Heart right ventricle (tissue), 16 donors: ENCODE data around the gene SLC15A3. TPM values are rescaled to one million over a fixed set of nuclear protein-coding genes. Genes with fewer than 3 reads are reported as not detected.
"Not testable (repeated sequence)": the region's sequence is repeated elsewhere in the genome, so short reads cannot be mapped to it uniquely, and the experiment has no call there.

Experiments used
- ATAC-seq, 8 donors: fragments of 200-7000 bp; cut with Tn5 transposase; one replicate each; pipeline ENCODE4 v1.9.1; 2020; ENCODE audit warnings: mild to moderate bottlenecking in 8 of 8, moderate library complexity in 8 of 8, moderate number of reproducible peaks in 1 of 8
- DNase-seq, 2 donors: peaks; one replicate each; pipeline ENCODE4 v3.0.0-alpha.2; 2020
- H3K27ac ChIP-seq, 10 donors: fragments of 200-600 bp; sonication (generic) in 2 of 10; one replicate each; pipeline versions ENCODE4 v1.5.0 to v1.8.0; 2020 to 2022; ENCODE audit warnings: mild to moderate bottlenecking in 3 of 10
- H3K27me3 ChIP-seq, 7 donors: fragments of 200-600 bp; one replicate each; pipeline ENCODE4 v1.8.0; 2021 to 2022; ENCODE audit warnings: mild to moderate bottlenecking in 2 of 7
- H3K36me3 ChIP-seq, 9 donors: fragments of 200-600 bp; sonication (generic) in 1 of 9; one replicate each; pipeline versions ENCODE4 v1.5.0 to v1.8.0; 2020 to 2022; ENCODE audit warnings: mild to moderate bottlenecking in 2 of 9
- H3K4me1 ChIP-seq, 9 donors: fragments of 200-600 bp; sonication (generic) in 1 of 9; one replicate each; pipeline versions ENCODE4 v1.5.0 to v1.8.0; 2020 to 2022; ENCODE audit warnings: mild to moderate bottlenecking in 4 of 9
- H3K4me3 ChIP-seq, 10 donors: fragments of 200-600 bp; sonication (generic) in 2 of 10; one replicate each; pipeline versions ENCODE4 v1.5.0 to v1.8.0; 2020 to 2022; ENCODE audit warnings: mild to moderate bottlenecking in 7 of 10, moderate library complexity in 2 of 10
- H3K9me3 ChIP-seq, 11 donors: fragments of 200-600 bp in 10 of 11; sonication (generic) in 2 of 11; one replicate each; pipeline versions ENCODE4 v1.5.0 to v1.8.0; 2013 to 2022; ENCODE audit warnings: mild to moderate bottlenecking in 2 of 11, control low read depth in 1 of 11, moderate library complexity in 1 of 11
- WGBS, 2 donors: extraction: QIAGEN DNeasy Blood & Tissue Kit; methylation state at CpG; one replicate each; pipeline ENCODE4 v1.1.7; 2013; ENCODE audit warnings: inconsistent platforms in 1 of 2; 5-methylcytosine and 5-hydroxymethylcytosine counted together
- intact Hi-C, 10 donors: fragments of 100-400 bp; cut with DNase I; formaldehyde crosslinking; loops; one replicate each; pipeline versions ENCODE4 v1.11.1 to v1.14.2; 2022
- polyA plus RNA-seq, 2 donors: library from polyadenylated mRNA; stranded (reverse); fragments of 200-250 nt; gene quantifications; one replicate each; pipeline ENCODE4 v1.2.3, GENCODE V29; 2013
- total RNA-seq, 10 donors: library from RNA; stranded (reverse); fragmentation: NEBNext Ultra II Directional in 3 of 10; extraction: Animal tissue kit (Norgen Biotek cat#: 25700) in 3 of 10; gene quantifications; one replicate each; pipeline versions ENCODE4 v1.2.1 to v1.2.4, GENCODE V29; 2021 to 2023
- TF ChIP-seq, protein P1 (sequence below), 9 donors: fragments of 200-600 bp; sonication (generic) in 2 of 9; IDR thresholded peaks; one replicate each; pipeline versions ENCODE4 v1.5.0 to v1.8.0; 2021 to 2022; ENCODE audit warnings: antibody characterized with exemption in 9 of 9, mild to moderate bottlenecking in 5 of 9, moderate library complexity in 1 of 9
- donor health status: Arrhythmogenic right ventricular cardiomyopathy.
- donor health status: ischemic (EF 13 %, LVEDD 7.1; RV severe dilation, severe dysfunction).
- donor health status: healthy with polysubstance abuse.
- donor health status: DM: no; HTN: yes; CAD: no.
- donor health status: DM: no; HTN: no; CAD: no.
- donor health status: ischemic (EF 25% LVEDD 6.9; RV normal size, moderate dysfunction).
- donor health status: ischemic (EF 25% LVEDD 5.7; RV mildly dilated, moderate dysfunction).
- donor health status: healthy.
- donor health status: DM: yes; HTN: yes; CAD: no.
- donor health status: Ischemic cardiomyopathy.
- donor health status: ischemic (EF 35%, LVEDD 5.7; RV mildly dilated, moderate dysfunction).
- donor health status: nonischemic (EF 11% LVEDD 7.7; RV severe dilation, severe dysfunction).
- donor health status: DM: yes; HTN: yes; CAD: no.
- donor health status: PGD.
- donor health status: ischemic (EF 29% LVEDD 5.4; RV normal size, mild dysfunction).
- donor health status: nonischemic (EF 23%, LVEDD 6.1; RV moderate dilation, normal function).

The SLC15A3 gene
- total and polyA plus RNA-seq, 12 donors, result 9.5 to 52.4 (median 19.5) TPM

DNA sequence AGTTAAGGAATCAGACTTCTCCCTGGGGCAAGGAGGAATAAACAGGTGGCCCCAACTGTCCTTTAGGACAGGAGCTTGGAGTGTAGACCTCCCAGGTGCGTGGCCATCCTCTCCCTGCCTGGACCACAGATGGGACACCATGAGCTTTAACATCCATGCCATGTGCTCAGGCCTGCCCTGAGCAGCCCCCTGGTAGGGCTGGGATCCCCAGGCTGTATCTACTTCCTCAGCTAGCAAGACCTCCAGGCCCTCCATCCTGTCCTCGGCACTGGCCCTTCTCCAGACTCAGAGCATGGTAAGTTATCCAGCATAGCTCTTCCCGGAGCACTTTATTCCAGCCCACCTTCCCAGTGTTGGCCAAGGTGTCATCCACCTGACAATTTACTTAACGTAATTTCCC, 25.2 kb upstream of the SLC15A3 start:
- Histone ChIP-seq H3K27me3 (peaks cover 0 to 4% (median 0%) of the 10 kb centered on the region in 7 donors), H3K4me1 (peaks cover 0 to 20% (median 0%) of the 10 kb centered on the region in 9 donors), H3K4me3 (no peak overlapping the region), H3K9me3 (no peaks in the 10 kb centered on the region), H3K27ac (no peak overlapping the region), H3K36me3 (no peaks in the 10 kb centered on the region)
- intact Hi-C loops, result no loop called here
- TF ChIP-seq, protein P1, sequence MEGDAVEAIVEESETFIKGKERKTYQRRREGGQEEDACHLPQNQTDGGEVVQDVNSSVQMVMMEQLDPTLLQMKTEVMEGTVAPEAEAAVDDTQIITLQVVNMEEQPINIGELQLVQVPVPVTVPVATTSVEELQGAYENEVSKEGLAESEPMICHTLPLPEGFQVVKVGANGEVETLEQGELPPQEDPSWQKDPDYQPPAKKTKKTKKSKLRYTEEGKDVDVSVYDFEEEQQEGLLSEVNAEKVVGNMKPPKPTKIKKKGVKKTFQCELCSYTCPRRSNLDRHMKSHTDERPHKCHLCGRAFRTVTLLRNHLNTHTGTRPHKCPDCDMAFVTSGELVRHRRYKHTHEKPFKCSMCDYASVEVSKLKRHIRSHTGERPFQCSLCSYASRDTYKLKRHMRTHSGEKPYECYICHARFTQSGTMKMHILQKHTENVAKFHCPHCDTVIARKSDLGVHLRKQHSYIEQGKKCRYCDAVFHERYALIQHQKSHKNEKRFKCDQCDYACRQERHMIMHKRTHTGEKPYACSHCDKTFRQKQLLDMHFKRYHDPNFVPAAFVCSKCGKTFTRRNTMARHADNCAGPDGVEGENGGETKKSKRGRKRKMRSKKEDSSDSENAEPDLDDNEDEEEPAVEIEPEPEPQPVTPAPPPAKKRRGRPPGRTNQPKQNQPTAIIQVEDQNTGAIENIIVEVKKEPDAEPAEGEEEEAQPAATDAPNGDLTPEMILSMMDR (IDR thresholded peaks at IDR 0.05), result no peak
- ATAC-seq (no peak), DNase-seq (no peak)
- WGBS, 2 donors, result 88 to 89% methylated on average over 4 of the region's 4 CpGs

DNA sequence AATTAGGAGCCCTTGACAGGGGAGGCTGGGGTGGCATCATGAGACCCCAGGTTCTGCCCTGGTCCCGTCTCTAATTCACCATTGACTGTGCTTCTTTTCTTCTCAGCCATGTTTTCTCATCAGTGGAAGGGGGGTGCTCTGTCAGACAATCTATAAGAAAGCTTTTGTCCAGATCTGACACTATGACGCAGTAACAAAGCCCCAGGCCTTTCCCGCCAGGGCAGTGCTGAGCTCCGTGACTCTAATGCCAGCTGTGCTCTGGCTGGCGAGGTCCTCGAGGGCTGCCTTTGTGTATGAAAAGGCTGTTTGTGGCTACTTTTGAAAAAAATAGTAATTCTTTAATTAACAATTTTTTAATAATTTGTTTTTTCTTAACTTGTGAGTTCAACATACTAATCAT, 22.8 kb upstream of the SLC15A3 start:
- 91 to 93% methylated on average over 6 of the region's 6 CpGs for WGBS, 2 donors
- Histone ChIP-seq H3K4me3 (peak overlapping the region in 1 of 10 donors; percentile 51), H3K36me3 (no peaks in the 10 kb centered on the region), H3K27ac (peak overlapping the region in 1 of 10 donors; percentile 87), H3K4me1 (peaks cover 0 to 24% (median 0%) of the 10 kb centered on the region in 9 donors), H3K9me3 (no peaks in the 10 kb centered on the region), H3K27me3 (peaks cover 0 to 9% (median 0%) of the 10 kb centered on the region in 7 donors)
- DNase-seq (no peak), ATAC-seq (no peak)
- TF ChIP-seq, protein P1 (IDR thresholded peaks at IDR 0.05), result no peak
- intact Hi-C loops, result no loop called here

DNA sequence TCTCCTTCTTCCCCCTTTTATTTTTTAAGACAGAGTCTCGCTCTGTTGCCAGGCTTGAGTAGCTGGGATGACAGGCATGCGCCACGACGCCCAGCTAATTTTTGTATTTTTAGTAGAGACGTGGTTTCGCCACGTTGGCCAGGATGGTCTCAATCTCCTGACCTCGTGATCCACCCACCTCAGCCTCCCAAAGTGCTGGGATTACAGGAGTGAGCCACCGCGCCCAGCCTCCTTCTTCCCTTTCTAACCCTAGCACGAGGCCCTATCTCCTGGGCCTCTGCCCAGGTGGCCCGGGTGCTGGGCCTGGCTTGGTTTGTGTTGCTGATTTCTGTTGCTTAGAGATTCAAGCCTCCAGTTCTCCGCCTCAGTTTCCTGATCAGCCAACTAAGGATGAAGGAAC, 22.3 kb upstream of the SLC15A3 start:
- H3K27me3 ChIP-seq, DNase-seq, H3K9me3 ChIP-seq, ATAC-seq, H3K36me3 ChIP-seq, intact Hi-C loops: not testable (repeated sequence)
- Histone ChIP-seq H3K4me3 (peak overlapping the region in 1 of 10 donors; percentile 51), H3K27ac (peak overlapping the region in 1 of 10 donors; percentile 87), H3K4me1 (peaks cover 0 to 24% (median 0%) of the 10 kb centered on the region in 9 donors)
- WGBS, 2 donors, result 87 to 88% methylated on average over 13 of the region's 13 CpGs

DNA sequence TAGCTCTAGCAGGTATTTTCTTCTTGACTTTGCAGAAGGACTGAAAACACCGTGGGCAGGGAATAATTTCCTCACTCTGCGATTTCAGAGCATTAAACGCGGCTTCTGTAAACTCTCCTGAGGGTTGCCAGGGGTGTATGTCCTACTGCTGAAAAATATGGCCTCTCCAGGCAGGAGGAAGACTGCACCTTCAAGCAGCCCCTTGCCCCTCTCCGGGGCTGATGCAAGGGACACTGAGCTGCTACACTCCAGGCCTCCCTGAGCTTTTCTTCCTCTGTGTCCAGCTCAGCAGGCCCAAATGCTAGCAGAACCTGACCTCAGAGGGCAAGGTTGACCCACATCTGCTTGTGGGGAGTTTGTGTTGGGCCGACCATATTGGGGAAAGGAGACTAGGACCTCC, 21.7 kb upstream of the SLC15A3 start:
- Histone ChIP-seq H3K27me3 (peaks cover 0 to 9% (median 0%) of the 10 kb centered on the region in 7 donors), H3K36me3 (no peaks in the 10 kb centered on the region), H3K9me3 (peaks cover 0 to 2% (median 0%) of the 10 kb centered on the region in 11 donors), H3K27ac (peak overlapping the region in 1 of 10 donors; percentile 87), H3K4me1 (peaks cover 0 to 18% (median 0%) of the 10 kb centered on the region in 9 donors), H3K4me3 (peak overlapping the region in 1 of 10 donors; percentile 51)
- TF ChIP-seq, protein P1 (IDR thresholded peaks at IDR 0.05), result no peak
- WGBS, 2 donors, result 88 to 90% methylated on average over 6 of the region's 6 CpGs
- intact Hi-C loops, result no loop called here
- ATAC-seq, result no peak
- DNase-seq, result no peak
